Measurements from ENCODE around the gene TBC1D22A.

DNA sequence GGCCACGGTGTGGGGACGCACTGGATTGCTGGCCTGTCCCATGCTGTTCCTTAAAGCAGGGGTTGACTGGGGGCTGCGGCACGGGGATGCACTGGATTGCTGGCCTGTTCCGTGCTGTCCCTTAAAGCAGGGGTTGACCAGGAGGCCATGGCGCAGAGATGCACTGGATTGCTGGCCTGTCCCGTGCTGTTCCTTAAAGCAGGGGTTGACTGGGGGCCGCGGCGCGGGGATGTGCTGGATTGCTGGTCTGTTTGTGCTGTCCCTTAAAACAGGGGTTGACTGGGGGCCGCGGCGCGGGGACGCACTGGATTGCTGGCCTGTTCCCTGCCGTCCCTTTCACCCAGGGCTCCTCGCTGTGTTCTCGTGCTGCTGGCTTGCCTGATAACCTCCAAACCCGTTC, 383.4 kb downstream of the TBC1D22A start:
- TF ChIP-seq CTCF (IDR thresholded peaks at IDR 0.05; ENCODE audit: poor library complexity) = no peak
- TF ChIP-seq EZH2 (IDR thresholded peaks at IDR 0.05; ENCODE audit: borderline replicate concordance) = no peak
- TF ChIP-seq EZH2phosphoT487 (IDR thresholded peaks at IDR 0.05; ENCODE audit: low read depth, severe bottlenecking, unreplicated experiment) = no peak
